ENCODE results near the gene KRTAP25-1.

The KRTAP25-1 gene

GRCh38 chr21:30248844-30249243, 40.5 kb downstream of the KRTAP25-1 start:
- no peak for DNase-seq (ENCODE audit: low read depth in 2 of 2)

GRCh38 chr21:30245061-30245460, 44.3 kb downstream of the KRTAP25-1 start:
- DNase-seq (ENCODE audit: low read depth in 2 of 2), result no peak

GRCh38 chr21:30243691-30244090, 45.6 kb downstream of the KRTAP25-1 start:
- no peak for DNase-seq (ENCODE audit: low read depth in 2 of 2)

GRCh38 chr21:30240661-30241060, 48.7 kb downstream of the KRTAP25-1 start:
- no peak for DNase-seq (ENCODE audit: low read depth in 2 of 2)
